OCI-M1 (cell line): Measurements from ENCODE around the gene DHDDS.
"Not testable (repeated sequence)": the region's sequence is repeated elsewhere in the genome, so short reads cannot be mapped to it uniquely, and the experiment has no call there.

Experiments used
- DNase-seq: peaks from one replicate; lab custom pipeline; 2025; lab: John Stamatoyannopoulos, UW

Gene DHDDS, protein sequence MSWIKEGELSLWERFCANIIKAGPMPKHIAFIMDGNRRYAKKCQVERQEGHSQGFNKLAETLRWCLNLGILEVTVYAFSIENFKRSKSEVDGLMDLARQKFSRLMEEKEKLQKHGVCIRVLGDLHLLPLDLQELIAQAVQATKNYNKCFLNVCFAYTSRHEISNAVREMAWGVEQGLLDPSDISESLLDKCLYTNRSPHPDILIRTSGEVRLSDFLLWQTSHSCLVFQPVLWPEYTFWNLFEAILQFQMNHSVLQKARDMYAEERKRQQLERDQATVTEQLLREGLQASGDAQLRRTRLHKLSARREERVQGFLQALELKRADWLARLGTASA

GRCh38 chr1:26431979-26432695 lies at the start of gene DHDDS:
DHDDS (plus strand) TSS chr1:26432321; CDS start chr1:26432946, 625 bp downstream.
- peak; percentile 99 for DNase-seq

- no peak for DNase-seq
Measured at GRCh38 chr1:26384076-26384475, 48.0 kb upstream of the DHDDS start.

DNA sequence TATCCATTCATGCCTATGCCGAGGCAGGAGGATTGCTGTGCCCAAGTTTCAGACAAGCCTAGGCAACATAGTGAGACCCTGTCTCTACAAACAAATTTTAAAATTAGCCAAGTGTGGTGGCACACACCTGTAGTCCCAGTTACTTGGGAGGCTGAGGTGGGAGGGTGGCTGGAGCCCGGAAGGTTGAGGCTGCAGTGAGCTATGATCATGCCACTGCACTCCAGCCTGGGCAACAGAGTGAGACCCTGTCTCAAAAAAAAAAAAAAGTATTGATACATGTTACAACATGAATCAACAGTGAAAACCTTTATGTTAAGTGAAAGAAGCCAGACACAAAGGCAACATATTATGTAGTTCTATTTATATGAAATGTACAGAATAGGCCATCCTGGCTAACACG lies 47.1 kb upstream of the DHDDS start:
- DNase-seq = not testable (repeated sequence)

- peak; percentile 41 for DNase-seq
Measured at GRCh38 chr1:26387447-26387846, 44.7 kb upstream of the DHDDS start.

DNA sequence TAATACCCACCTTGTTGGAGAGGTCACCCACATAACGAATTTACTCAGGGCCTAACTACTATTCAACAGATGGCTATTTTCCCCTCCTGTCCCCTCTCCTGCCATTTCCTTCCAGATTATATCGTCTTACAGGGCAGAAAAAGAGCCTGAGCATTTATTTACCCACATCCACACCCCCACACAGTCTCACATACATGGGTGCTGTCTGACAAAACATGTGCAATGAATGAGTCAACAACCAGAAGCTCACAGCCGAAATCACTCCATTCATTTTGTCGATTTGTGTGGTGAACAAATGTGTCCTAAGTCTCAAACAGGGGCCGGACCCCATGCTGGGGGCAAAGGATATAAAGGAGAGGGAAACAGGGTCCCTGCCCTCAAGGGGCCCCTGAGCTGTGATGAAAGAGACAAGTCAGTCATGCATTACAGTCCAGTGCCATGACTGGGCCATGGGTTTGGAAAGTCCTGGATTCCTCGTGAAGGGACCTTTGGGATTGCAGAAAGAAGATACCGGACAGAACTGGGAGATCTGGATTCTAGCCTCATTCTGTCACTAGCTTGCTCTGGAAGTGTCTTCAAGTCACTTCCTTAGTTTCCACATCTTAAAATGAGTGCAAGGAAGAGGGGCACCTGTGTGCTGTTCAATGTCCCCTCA lies 43.2 kb upstream of the DHDDS start:
- no peak for DNase-seq

DNA sequence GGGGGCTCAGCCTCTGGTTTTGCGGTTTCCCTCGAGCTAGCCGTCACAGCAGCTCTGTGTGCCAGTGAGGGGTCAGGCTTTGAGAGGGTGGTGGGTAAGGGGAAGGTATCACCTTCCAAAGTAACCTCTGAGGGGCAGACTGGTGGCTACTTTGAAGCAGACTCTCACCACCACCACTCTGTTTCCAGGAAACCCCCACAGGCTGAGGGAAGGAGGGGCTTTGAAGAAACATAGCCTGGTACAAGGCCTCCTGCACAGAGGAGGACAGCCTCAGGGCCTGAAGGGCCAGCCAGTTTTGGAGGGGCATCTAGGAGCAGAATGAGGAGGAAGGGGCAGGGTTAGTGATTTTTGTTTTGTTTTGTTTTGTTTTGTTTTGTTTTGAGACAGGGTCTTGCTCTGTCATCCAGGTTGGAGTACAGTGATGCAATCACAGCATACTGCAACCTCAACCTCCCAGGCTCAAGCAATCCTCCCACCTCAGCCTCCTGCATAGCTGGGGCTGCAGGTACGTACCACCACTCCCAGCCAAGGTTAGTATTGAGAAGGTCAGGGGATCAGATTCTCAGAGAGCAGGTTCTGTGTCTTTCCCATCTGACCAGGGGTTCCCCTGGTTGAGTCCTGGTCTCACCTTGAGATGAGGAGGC lies 42.4 kb upstream of the DHDDS start:
- DNase-seq = no peak

- peak; percentile 80 for DNase-seq
Measured at GRCh38 chr1:26391450-26391849, 40.7 kb upstream of the DHDDS start.

DNA sequence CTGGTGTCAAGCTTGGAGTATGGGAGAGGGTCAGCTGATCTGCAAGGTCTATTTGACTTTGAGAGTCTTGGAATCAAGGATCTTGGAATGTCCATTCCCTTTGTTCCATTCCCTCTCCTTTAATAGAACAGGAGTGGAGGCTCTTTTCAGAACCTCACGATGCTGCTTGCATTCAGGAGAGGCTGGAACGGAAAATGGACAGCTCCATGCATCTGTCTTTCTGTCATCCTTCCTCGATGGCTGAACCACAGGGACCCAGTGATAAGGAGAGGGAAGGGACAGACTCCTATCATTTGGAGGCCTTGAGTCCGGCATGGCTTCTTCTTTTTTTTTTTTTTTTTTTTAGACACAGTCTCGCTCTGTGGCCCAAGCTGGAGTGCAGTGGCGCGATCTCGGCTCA lies 36.4 kb upstream of the DHDDS start:
- no peak for DNase-seq

- DNase-seq = no peak
Measured at GRCh38 chr1:26399034-26399433, 33.1 kb upstream of the DHDDS start.

GRCh38 chr1:26401891-26402290 lies 30.2 kb upstream of the DHDDS start:
- DNase-seq = no peak

DNA sequence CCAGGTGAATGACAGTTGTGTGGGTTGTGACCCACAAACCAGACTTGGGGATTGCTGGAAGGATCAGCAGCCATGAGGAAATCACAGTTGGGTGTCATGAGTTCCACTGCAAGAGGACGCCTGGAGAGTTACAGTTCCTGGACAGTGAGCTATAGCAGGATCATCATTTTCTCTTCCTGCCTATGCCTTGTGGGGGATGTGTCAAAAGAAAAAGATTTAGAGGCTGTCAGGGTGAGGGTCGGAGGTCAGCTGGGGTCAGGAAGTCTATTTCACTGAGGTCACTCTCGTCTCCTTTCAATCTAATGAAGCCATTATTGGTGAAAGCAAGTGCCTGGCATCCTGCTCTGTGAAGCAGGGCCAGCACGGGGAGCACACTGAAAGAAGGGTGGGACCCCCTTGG lies 28.5 kb upstream of the DHDDS start:
- no peak for DNase-seq

DNA sequence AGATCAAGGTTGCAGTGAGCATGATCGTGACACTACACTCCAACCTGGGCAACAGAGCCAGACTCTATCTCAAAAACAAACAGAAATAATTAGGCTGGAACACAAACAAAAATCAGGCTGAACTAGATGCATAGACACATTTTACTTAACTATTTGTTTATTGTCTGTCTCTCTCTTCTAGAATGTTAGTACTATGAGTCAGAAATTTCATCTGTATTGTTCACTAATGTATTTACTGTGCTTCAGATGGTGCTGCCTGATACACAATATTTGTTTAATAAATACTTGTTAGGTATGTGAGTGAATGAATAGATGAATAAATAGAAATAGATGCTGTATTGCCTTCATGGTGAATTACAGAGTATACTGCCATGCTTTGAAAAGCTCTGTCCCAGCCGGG lies 27.5 kb upstream of the DHDDS start:
- DNase-seq = no peak

- DNase-seq = no peak
Measured at GRCh38 chr1:26405281-26405915, 26.7 kb upstream of the DHDDS start.

DNA sequence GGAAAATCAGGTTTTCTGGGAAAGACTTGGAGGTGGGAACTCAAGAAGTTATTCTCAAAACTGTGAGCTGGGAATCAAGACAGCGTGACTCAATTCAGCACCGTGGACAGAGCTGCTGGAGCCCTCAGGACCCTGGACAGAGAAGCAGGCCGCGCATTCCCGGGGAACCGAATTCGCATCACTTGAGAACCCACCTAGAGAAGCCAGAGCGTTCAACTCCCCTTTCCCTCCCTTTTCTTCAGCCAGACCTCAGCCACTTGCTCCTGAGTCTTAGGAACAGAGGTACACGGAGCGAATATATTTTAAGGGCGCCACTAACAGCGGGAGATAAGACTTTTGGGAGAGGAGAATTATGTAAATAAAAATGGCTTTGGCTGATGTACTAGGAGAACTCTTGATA lies 23.5 kb upstream of the DHDDS start:
- DNase-seq = peak; percentile 83

GRCh38 chr1:26409191-26409807 lies 22.8 kb upstream of the DHDDS start:
- peak; percentile 56 for DNase-seq

GRCh38 chr1:26410706-26411623 lies 21.2 kb upstream of the DHDDS start, which contains the start of gene LIN28A:
LIN28A (plus strand) TSS chr1:26410817; CDS start chr1:26410892, 75 bp downstream.
- no peak for DNase-seq

DNA sequence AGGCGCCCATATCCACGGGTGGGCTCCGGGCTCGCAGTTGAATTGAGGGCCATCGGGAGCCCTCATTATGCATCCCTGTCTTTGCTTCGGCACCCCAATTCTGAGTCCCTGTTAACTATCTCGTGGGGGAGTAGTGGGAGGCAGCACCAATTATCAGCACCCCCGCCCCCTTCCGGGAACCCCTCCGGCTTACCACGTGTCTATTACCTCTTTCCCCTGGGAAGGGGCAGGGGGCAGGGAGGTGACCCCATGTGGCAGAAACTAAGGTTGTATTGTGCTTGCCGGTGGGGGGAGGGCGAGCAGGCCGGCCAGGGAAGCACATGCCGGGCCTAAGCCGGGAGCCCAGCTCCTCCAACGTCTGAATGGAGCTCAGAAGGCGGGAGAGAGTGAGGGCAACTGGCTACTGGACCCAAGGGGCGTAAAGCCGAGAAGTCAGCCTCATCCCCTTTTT lies 20.5 kb upstream of the DHDDS start:
- DNase-seq = no peak

DNA sequence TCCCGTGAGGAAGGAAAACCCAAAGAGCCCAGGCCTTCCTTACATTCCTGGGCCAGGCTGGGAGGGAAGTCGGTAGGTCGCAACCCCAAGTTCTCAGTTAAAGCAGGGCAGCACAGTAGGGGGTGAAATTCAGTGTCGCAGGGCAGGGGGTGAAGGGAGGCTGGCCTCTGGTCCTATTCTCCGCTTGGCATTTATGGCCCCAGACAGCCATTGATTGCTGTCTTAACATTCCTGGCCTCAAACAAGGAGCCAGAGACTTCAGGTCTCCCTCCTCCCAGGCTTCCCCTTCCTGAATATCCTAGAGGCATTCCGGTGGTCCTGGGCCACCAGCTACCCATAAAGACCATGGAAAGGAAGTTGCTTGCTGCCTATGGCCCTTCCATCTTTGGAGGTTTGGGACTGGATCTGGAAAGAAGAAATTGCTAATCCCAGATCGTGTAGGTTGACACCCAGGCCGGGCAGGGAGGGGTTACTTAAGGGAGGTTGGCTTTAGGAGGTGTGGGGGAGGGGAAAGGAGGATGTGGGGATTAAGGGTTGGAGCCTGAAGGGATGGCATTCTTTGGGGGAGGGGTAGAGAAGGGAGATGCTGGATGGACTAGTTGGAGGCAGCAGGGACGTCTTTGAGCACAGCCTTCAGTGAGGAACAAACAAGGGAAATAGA lies 19.8 kb upstream of the DHDDS start:
- DNase-seq = no peak

DNA sequence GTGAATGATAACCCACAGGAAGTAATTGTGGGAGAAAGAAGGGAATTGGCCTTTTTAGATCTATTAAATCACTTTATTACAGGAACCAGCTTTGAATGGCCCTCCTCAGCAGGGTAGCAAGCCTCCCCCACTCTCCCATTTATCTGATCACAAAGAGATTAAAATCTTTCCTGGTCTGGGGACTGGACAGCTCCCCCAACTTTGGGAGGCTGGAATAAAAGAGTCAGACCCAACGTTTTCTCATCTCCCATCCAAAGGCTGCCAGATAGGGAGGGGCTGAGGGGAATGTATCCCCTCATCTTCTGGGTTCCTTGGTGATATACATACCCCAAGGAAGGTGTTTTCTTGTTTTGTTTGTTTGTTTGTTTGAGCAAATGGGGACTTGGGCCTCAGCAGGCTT lies 19.1 kb upstream of the DHDDS start:
- no peak for DNase-seq
